Measurements from ENCODE around the gene RNF213.
A peak's percentile ranks its signal among the peaks of the same experiment; 100 is the strongest.
"Not testable (repeated sequence)": the region's sequence is repeated elsewhere in the genome, so short reads cannot be mapped to it uniquely, and the experiment has no call there.

The RNF213 gene

GRCh38 chr17:80253631-80254395 is 6.8 kb upstream of the RNF213 start:
- CTCF ChIA-PET = interaction anchor here (0.6 to 1.1 kb wide), 3 partner anchors 58 to 105 kb away, joined by 3 to 4 read pairs (median 3); no protein-coding TSS in a partner anchor
- TF ChIP-seq CTCF (conservative IDR thresholded peaks at IDR 0.05; ENCODE audit: low read depth) = no peak
- H3K27ac ChIP-seq = peak overlapping the region; percentile 98
- POLR2A ChIA-PET (ENCODE audit: low non-redundant PET) = interaction anchor here (0.5 kb wide), 1 partner anchor 113 kb away, joined by 3 read pairs; no protein-coding TSS in a partner anchor
- DNase-seq (ENCODE audit: low spot score) = no peak

- DNase-seq (ENCODE audit: low spot score) = peak; percentile 76
- TF ChIP-seq CTCF (conservative IDR thresholded peaks at IDR 0.05; ENCODE audit: low read depth) = no peak
- H3K27ac ChIP-seq = peak overlapping the region; percentile 98
- POLR2A ChIA-PET (ENCODE audit: low non-redundant PET) = interaction anchor here (0.6 kb wide), 1 partner anchor 35 kb away, joined by 3 read pairs; the partner anchor contains the start of gene SGSH
- CTCF ChIA-PET = interaction anchor here (0.9 kb wide), 1 partner anchor 172 kb away, joined by 3 read pairs; no protein-coding TSS in a partner anchor
Observed at GRCh38 chr17:80254396-80255251, 6.0 kb upstream of the RNF213 start.

GRCh38 chr17:80256034-80256350 is 4.7 kb upstream of the RNF213 start:
- POLR2A ChIA-PET (ENCODE audit: low non-redundant PET) = no interaction called here
- no peak for TF ChIP-seq CTCF (conservative IDR thresholded peaks at IDR 0.05; ENCODE audit: low read depth)
- H3K27ac ChIP-seq = peak overlapping the region; percentile 98
- CTCF ChIA-PET = interaction anchor here (0.7 to 0.9 kb wide), 2 partner anchors 68 to 250 kb away, joined by 3 read pairs; no protein-coding TSS in a partner anchor
- DNase-seq (ENCODE audit: low spot score) = no peak

GRCh38 chr17:80257716-80258213 is 2.9 kb upstream of the RNF213 start:
- ChIA-PET POLR2A (ENCODE audit: low non-redundant PET) (interaction anchor here (0.5 kb wide), 1 partner anchor 150 kb away, joined by 3 read pairs; no protein-coding TSS in a partner anchor), CTCF (interaction anchor here (0.7 kb wide), 1 partner anchor 119 kb away, joined by 3 read pairs; no protein-coding TSS in a partner anchor)
- DNase-seq (ENCODE audit: low spot score) = no peak
- peak overlapping the region; percentile 98 for H3K27ac ChIP-seq
- no peak for TF ChIP-seq CTCF (conservative IDR thresholded peaks at IDR 0.05; ENCODE audit: low read depth)

- ChIA-PET CTCF (interaction anchor here (0.7 kb wide), 1 partner anchor 118 kb away, joined by 3 read pairs; no protein-coding TSS in a partner anchor), POLR2A (ENCODE audit: low non-redundant PET) (interaction anchor here (0.5 kb wide), 1 partner anchor 150 kb away, joined by 3 read pairs; no protein-coding TSS in a partner anchor)
- DNase-seq (ENCODE audit: low spot score) = not testable (repeated sequence)
- H3K27ac ChIP-seq = peak overlapping the region; percentile 98
Observed at GRCh38 chr17:80258296-80258695, 2.4 kb upstream of the RNF213 start.

GRCh38 chr17:80259457-80260068 is 1.1 kb upstream of the RNF213 start:
- ChIA-PET CTCF (no interaction called here), POLR2A (ENCODE audit: low non-redundant PET) (no interaction called here)
- H3K27ac ChIP-seq = peak overlapping the region; percentile 98
- DNase-seq (ENCODE audit: low spot score) = no peak
- TF ChIP-seq CTCF (conservative IDR thresholded peaks at IDR 0.05; ENCODE audit: low read depth) = no peak
